K562 (cell line): ENCODE measurements around the gene LCN12. TPM values are rescaled to one million over a fixed set of nuclear protein-coding genes. Genes with fewer than 3 reads are reported as not detected.

Source experiments
- BRD9 ChIP-seq: fragments of 450-650 bp; IDR thresholded peaks from 2 replicates; pipeline ENCODE4 v1.6.1; 2018; ENCODE audit warnings: low read depth; ENCODE audit not compliant: partially characterized antibody
- DPF2 ChIP-seq: fragments of 450-650 bp; IDR thresholded peaks from 2 replicates; pipeline ENCODE4 v1.6.1; 2016
- FOSL1 ChIP-seq: fragments of 200-800 bp; sonication (Bioruptor generic); conservative IDR thresholded peaks from 2 replicates; pipeline ENCODE4 v1.6.1; 2016; ENCODE audit warnings: missing genetic modification characterization, missing compliant biosample characterization
- HDAC8 ChIP-seq: fragments of 450-650 bp; IDR thresholded peaks from 2 replicates; pipeline ENCODE4 v1.6.1; 2016; ENCODE audit warnings: mild to moderate bottlenecking, missing genetic modification characterization, moderate library complexity, missing compliant biosample characterization
- MTA3 ChIP-seq: fragments of 450-650 bp; formaldehyde crosslinking; IDR thresholded peaks from 2 replicates; pipeline ENCODE4 v1.6.1; 2017; ENCODE audit warnings: mild to moderate bottlenecking, borderline replicate concordance
- NR2F6 ChIP-seq: fragments of 450-650 bp; formaldehyde crosslinking; IDR thresholded peaks from 2 replicates; pipeline ENCODE4 v1.4.0; 2020; ENCODE audit warnings: mild to moderate bottlenecking
- PCBP2 ChIP-seq: fragments of 200-400 bp; formaldehyde crosslinking; IDR thresholded peaks from 2 replicates; pipeline ENCODE4 v1.6.1; 2018; ENCODE audit warnings: low read length, low read depth, mild to moderate bottlenecking, moderate library complexity; ENCODE audit not compliant: poor library complexity, severe bottlenecking
- POLR2A ChIP-seq: fragments of 450-650 bp; conservative IDR thresholded peaks from 2 replicates; pipeline ENCODE4 v1.6.1; 2016
- POLR3A ChIP-seq: IDR thresholded peaks from 2 replicates; pipeline ENCODE4 v1.6.1; 2011; ENCODE audit warnings: borderline replicate concordance, mild to moderate bottlenecking, moderate library complexity; ENCODE audit not compliant: insufficient read length, insufficient read depth; ENCODE audit errors: extremely low read depth
- TAF9B ChIP-seq: fragments of 450-650 bp; IDR thresholded peaks from 2 replicates; pipeline ENCODE4 v1.6.1; 2018; ENCODE audit warnings: mild to moderate bottlenecking; ENCODE audit not compliant: partially characterized antibody
- U2AF1 ChIP-seq: fragments of 200-400 bp; formaldehyde crosslinking; optimal IDR thresholded peaks from 2 replicates; pipeline ENCODE3; 2017; ENCODE audit warnings: mild to moderate bottlenecking, low read depth, low read length, moderate library complexity
- ZSCAN29 ChIP-seq: fragments of 450-650 bp; IDR thresholded peaks from 2 replicates; pipeline ENCODE4 v1.6.1; 2017
- polyA plus RNA-seq, 8 experiments: library from polyadenylated mRNA; depleted of rRNA in 4 of 8; stranded (reverse) in 5 of 8; unstranded in 3 of 8; fragments of >200 nt; fragmentation: Nextera tagmentation in 2 of 8; fragmentation: Illumina TruSeq in 1 of 8; extraction: Ambion mirVana in 2 of 8; extraction: Trizol in 1 of 8; gene quantifications; 2 replicates each; pipeline versions ENCODE4 v1.2.1 to v1.2.3, GENCODE V29; 2011 to 2014; ENCODE audit warnings: inconsistent platforms in 1 of 8, missing spikeins in 1 of 8
- total RNA-seq, 7 experiments: library from RNA; depleted of rRNA in 6 of 7; stranded (reverse); fragments of >200 nt in 6 of 7; fragmentation: Illumina TruSeq in 2 of 7; extraction: Trizol in 2 of 7; gene quantifications; 2 replicates each; pipeline versions ENCODE4 v1.2.1 to v1.2.3, GENCODE V29; 2011 to 2021; ENCODE audit warnings: low replicate concordance in 1 of 7
- TF ChIP-seq, protein P1 (sequence below), 2 experiments: fragments of 450-650 bp in 1 of 2; sonication (generic) in 1 of 2; formaldehyde crosslinking; conservative IDR thresholded peaks; 2 replicates each; pipeline versions ENCODE4 v1.4.0 to v1.8.1; 2020 to 2022; ENCODE audit warnings: mild to moderate bottlenecking in 1 of 2, missing genetic modification reagents in 1 of 2
- TF ChIP-seq, protein P2 (sequence below): fragments of 150-350 bp; conservative IDR thresholded peaks from 2 replicates; pipeline ENCODE4 v1.6.1; 2014; ENCODE audit warnings: low read length
- TF ChIP-seq, protein P3 (sequence below): fragments of 250-450 bp; sonication (Bioruptor Pico); IDR thresholded peaks from 2 replicates; pipeline ENCODE4 v1.4.0; 2020; ENCODE audit warnings: mild to moderate bottlenecking, moderate library complexity, borderline replicate concordance
- TF ChIP-seq, protein P4 (sequence below): fragments of 450-650 bp; IDR thresholded peaks from 2 replicates; pipeline ENCODE4 v1.6.1; 2016; ENCODE audit warnings: missing biosample characterization, missing genetic modification characterization
- TF ChIP-seq, protein P5 (sequence below): fragments of 450-650 bp; formaldehyde crosslinking; IDR thresholded peaks from 2 replicates; pipeline ENCODE4 v1.4.0; 2020; ENCODE audit warnings: mild to moderate bottlenecking, moderate library complexity
- TF ChIP-seq, protein P6 (sequence below): fragments of 250-450 bp; sonication (Bioruptor Pico); IDR thresholded peaks from 2 replicates; pipeline ENCODE4 v1.5.1; 2021; ENCODE audit warnings: mild to moderate bottlenecking

Gene LCN12
- total and polyA plus RNA-seq, 9 of the 15 experiments (the other 6 are each of a cell fraction or from before 2014, with no cell fraction given): 0.05 TPM; not detected in 8

- TF ChIP-seq FOSL1 (tag) (no peak), NR2F6 (CRISPR knock-in tag) (no peak), POLR3A (no peak), U2AF1 (no peak), PCBP2 (no peak), POLR2A (peak; percentile 43; the same call in 1 of the 2 replicates), BRD9 (no peak), HDAC8 (tag) (no peak), TAF9B (no peak), DPF2 (peak; percentile 54), MTA3 (peak; percentile 19; the same call in 1 of the 2 replicates), ZSCAN29 (no peak)
- TF ChIP-seq, protein P1, sequence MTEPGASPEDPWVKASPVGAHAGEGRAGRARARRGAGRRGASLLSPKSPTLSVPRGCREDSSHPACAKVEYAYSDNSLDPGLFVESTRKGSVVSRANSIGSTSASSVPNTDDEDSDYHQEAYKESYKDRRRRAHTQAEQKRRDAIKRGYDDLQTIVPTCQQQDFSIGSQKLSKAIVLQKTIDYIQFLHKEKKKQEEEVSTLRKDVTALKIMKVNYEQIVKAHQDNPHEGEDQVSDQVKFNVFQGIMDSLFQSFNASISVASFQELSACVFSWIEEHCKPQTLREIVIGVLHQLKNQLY (CRISPR knock-in tag; conservative IDR thresholded peaks at IDR 0.05): no peak
- TF ChIP-seq, protein P2, sequence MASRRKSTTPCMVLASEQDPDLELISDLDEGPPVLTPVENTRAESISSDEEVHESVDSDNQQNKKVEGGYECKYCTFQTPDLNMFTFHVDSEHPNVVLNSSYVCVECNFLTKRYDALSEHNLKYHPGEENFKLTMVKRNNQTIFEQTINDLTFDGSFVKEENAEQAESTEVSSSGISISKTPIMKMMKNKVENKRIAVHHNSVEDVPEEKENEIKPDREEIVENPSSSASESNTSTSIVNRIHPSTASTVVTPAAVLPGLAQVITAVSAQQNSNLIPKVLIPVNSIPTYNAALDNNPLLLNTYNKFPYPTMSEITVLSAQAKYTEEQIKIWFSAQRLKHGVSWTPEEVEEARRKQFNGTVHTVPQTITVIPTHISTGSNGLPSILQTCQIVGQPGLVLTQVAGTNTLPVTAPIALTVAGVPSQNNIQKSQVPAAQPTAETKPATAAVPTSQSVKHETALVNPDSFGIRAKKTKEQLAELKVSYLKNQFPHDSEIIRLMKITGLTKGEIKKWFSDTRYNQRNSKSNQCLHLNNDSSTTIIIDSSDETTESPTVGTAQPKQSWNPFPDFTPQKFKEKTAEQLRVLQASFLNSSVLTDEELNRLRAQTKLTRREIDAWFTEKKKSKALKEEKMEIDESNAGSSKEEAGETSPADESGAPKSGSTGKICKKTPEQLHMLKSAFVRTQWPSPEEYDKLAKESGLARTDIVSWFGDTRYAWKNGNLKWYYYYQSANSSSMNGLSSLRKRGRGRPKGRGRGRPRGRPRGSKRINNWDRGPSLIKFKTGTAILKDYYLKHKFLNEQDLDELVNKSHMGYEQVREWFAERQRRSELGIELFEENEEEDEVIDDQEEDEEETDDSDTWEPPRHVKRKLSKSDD: no peak
- TF ChIP-seq, protein P3, sequence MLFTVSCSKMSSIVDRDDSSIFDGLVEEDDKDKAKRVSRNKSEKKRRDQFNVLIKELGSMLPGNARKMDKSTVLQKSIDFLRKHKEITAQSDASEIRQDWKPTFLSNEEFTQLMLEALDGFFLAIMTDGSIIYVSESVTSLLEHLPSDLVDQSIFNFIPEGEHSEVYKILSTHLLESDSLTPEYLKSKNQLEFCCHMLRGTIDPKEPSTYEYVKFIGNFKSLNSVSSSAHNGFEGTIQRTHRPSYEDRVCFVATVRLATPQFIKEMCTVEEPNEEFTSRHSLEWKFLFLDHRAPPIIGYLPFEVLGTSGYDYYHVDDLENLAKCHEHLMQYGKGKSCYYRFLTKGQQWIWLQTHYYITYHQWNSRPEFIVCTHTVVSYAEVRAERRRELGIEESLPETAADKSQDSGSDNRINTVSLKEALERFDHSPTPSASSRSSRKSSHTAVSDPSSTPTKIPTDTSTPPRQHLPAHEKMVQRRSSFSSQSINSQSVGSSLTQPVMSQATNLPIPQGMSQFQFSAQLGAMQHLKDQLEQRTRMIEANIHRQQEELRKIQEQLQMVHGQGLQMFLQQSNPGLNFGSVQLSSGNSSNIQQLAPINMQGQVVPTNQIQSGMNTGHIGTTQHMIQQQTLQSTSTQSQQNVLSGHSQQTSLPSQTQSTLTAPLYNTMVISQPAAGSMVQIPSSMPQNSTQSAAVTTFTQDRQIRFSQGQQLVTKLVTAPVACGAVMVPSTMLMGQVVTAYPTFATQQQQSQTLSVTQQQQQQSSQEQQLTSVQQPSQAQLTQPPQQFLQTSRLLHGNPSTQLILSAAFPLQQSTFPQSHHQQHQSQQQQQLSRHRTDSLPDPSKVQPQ: no peak
- TF ChIP-seq, protein P4, sequence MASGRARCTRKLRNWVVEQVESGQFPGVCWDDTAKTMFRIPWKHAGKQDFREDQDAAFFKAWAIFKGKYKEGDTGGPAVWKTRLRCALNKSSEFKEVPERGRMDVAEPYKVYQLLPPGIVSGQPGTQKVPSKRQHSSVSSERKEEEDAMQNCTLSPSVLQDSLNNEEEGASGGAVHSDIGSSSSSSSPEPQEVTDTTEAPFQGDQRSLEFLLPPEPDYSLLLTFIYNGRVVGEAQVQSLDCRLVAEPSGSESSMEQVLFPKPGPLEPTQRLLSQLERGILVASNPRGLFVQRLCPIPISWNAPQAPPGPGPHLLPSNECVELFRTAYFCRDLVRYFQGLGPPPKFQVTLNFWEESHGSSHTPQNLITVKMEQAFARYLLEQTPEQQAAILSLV: no peak
- TF ChIP-seq, protein P5, sequence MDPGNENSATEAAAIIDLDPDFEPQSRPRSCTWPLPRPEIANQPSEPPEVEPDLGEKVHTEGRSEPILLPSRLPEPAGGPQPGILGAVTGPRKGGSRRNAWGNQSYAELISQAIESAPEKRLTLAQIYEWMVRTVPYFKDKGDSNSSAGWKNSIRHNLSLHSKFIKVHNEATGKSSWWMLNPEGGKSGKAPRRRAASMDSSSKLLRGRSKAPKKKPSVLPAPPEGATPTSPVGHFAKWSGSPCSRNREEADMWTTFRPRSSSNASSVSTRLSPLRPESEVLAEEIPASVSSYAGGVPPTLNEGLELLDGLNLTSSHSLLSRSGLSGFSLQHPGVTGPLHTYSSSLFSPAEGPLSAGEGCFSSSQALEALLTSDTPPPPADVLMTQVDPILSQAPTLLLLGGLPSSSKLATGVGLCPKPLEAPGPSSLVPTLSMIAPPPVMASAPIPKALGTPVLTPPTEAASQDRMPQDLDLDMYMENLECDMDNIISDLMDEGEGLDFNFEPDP (CRISPR knock-in tag): no peak
- TF ChIP-seq, protein P6, sequence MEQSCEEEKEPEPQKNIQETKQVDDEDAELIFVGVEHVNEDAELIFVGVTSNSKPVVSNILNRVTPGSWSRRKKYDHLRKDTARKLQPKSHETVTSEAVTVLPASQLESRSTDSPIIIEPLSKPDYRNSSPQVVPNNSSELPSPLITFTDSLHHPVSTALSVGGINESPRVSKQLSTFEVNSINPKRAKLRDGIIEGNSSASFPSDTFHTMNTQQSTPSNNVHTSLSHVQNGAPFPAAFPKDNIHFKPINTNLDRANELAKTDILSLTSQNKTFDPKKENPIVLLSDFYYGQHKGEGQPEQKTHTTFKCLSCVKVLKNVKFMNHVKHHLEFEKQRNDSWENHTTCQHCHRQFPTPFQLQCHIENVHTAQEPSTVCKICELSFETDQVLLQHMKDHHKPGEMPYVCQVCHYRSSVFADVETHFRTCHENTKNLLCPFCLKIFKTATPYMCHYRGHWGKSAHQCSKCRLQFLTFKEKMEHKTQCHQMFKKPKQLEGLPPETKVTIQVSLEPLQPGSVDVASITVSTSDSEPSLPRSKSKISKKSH (CRISPR knock-in tag): no peak
Observed at GRCh38 chr9:136964171-136964689, 12.2 kb downstream of the LCN12 start (continued).
